ENCODE data around the gene TELO2.
A peak's percentile ranks its signal among the peaks of the same experiment; 100 is the strongest.
"Not testable (repeated sequence)": the region's sequence is repeated elsewhere in the genome, so short reads cannot be mapped to it uniquely, and the experiment has no call there.

TELO2 gene

DNA sequence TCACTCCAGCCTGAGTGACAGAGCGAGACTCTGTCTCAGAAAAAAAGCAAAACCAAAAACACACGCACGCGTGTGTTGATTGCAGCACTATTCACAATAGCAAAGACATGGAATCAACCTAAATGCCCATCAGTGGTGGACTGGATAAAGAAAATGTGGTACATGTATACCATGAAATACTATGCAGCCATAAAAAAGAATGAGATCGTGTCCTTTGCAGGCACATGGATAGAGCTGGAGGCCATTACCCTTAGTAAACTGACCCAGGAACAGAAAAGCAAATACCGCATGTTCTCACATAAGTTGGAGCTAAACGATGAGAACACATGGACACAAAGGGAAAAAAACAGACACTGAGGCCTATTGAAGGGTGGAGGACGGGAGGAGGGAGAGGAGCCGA is 14.2 kb upstream of the TELO2 start:
- DNase-seq = not testable (repeated sequence)

DNA sequence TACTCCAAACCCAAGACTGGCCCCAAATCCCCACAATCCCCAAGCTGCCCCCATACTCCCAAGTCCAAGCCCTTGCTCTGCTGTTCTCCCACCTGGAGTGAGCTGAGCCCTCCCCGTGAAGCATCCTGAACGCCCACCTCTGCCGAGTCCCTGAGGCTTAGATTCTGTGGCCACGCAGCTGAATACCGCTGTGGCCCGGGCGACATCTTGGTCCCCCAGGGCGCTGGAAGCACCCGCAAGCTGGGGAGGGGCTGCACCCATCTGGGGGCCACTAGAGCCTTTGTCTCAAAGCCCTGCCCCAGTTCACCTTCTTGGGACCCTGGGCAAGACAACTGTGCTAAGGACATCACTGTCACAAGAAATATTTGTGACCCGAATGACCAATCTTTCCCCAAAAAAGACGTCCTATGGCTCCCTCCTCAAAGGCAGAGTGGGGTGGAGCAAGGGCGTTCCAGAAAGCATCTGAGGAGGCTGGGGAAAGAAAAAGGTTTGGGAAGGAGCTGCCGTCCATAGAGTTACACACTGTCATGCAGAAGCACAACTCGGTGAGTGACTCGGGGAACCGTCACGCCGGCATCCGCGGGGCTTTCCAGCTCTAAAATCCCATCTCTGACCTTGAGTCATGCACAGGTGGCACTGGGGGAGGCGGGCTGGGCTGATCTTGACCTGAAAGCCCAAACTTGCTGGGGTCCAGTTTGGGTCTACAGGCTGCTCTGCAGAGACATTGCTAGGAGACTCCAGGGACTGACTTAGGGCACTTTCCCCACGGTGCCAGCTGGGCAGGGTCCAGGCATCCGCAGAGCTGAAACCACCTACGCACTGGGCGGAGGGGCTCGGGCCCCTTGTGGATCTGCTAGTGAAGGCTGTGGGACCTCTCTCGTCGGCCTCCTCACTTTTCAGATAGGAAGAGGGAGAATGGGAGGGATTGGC is 11.0 kb upstream of the TELO2 start:
- no peak for DNase-seq

DNA sequence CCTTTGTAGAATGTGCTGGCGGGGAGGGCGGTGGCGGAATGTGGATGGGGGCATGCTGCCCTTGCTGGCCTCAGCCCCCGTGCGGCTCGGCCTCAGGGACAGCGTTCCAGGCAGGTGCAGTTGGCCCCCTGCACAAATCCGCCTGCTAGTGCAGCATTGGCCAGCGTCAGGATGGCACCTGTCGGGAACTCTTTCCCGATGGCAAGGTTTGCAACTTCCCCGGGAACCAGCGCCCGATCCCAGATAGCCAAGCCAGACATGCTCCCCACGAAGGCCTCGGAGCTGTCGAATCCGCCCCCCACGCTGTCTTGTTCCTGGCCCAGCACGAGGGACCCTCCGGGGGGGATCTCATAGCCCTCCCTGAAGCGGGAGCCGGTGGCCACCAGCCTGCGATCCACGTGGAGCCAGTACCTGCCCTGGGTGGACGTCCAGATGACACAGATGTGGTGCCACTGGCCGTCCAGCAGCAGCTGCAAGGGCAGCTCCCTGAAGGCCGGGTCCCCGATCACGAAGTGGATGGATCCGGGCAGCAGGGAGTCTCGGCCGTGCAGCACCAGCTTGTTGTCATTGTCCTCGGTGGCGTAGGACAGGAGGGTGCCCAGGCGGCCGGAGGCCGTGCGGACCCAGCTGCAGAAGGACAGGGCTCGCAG is 7.2 kb upstream of the TELO2 start:
- no peak for DNase-seq

- DNase-seq = no peak
Observed at GRCh38 chr16:1486551-1487390, 6.4 kb upstream of the TELO2 start.

DNA sequence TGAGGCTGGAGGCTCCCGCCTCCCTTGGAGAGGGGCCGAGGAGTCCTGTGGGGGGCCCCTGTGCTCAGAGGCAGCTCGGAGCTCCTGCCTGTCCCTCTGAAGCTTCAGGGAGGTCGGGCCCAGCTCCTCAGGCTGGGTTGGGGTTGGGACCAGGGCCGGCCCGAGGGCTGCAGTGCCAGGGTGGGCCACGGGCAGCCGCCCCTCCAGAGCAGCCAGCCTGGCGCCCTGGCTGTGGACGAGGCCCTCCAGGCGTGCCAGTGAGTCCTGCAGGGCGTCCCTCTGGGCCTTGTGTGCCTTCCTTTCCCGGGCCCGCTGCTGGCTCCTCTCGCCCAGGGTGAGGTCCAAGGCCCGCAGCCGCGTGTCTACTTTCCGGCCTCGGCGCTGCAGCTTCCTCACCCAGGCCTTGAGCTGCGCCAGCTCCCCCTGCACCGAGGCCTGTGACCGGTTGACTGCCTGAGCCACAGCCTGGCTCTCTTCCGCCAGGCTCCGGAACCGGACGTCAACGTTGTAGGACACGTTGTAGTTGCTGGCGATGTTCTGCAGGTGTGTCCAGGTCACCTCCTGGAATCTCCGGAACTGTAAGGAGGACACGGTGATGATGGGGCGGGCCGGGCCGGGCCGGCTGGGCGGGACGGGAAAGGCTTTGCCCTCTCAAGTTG is 5.6 kb upstream of the TELO2 start:
- no peak for DNase-seq

GRCh38 chr16:1488054-1488601 is 5.0 kb upstream of the TELO2 start:
- no peak for DNase-seq

DNA sequence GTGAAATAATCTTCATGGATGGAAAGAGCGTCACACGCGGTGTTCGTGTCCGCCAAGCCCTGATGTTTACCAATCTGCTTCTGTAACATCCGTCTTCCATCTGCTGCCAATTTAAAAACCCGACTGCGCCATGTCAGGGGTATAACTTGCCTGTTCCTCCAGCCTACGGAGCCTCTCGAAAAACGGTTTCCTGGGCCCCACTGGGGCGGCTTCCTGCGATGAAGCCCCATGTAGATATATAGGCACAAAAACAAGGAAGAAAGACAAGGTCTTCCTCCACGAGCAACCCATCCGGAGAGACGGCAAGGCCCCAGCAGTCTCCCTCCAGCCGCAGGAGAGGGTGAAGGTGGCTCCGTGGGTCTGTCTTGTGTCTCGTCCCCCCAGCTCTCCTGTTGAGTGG is 4.5 kb upstream of the TELO2 start, which contains the start of gene PTX4:
TSS of gene PTX4 (minus strand) at position 326 of the 400 bp plus-strand sequence. CDS start at position 291, 35 bp downstream.
- DNase-seq = no peak

DNA sequence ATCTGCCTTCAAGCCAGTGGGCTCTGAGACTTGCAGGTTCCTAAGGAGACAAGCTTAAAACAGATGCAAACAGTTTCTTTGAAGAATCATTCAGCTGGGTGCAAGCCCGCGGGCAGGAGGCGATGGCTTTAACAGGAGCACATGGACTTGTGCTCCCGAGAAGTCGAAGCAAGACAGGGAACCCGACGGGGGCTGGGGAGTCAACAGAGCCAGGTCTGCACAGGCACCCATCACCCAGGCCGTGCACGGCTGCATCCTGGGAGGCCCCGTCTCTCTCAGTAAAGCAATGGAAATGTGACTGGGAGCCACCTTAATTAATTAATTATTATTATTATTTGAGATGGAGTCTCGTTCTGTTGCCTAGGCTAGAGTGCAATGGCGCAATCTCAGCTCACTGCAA is 4.1 kb upstream of the TELO2 start:
- DNase-seq = no peak

DNA sequence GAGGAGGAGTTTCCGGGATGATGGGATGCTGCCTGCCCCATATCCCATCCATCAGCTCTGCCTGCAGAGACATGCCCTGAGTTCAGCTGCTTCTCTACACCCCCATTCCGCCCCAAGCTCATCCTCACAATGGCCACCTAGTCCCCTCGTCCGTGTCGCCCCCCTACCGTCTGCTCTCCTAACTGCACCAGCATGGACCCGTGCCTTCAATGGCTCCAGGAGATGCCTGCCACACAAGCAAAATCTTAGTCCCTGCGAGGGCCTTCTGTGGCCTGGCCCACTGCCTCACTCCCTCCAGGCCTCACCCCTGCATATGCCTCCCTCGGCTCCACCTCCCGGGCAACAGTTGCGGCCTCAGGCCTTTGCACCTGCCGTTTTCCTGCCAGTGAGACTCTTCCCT is 1.8 kb upstream of the TELO2 start:
- DNase-seq = no peak

- DNase-seq = no peak
Observed at GRCh38 chr16:1492082-1492922, 858 bp upstream of the TELO2 start.

DNA sequence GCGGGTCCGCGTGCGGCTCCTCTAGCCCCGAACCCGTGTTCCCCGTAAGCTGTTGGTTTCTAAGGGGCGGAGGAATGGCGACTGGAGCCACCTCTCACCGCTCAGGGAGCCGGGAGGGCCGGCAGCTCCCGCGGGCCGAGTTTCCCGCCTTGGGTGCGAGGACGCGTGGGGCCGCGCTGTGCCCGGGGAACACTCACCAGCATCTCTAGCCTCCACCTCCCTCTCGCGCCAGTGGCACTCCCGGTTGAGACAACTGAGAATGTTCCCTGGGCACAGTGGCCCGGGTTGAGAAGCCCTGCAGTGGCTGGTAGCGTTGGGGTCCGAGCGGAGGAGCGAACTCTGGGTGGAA is 560 bp downstream of the TELO2 start:
- DNase-seq = no peak

- peak; percentile 29 for DNase-seq
Observed at GRCh38 chr16:1494129-1494640, 1.0 kb downstream of the TELO2 start.

GRCh38 chr16:1494711-1495110 is 1.6 kb downstream of the TELO2 start:
- no peak for DNase-seq

GRCh38 chr16:1495211-1495888 is 2.2 kb downstream of the TELO2 start:
- no peak for DNase-seq

- no peak for DNase-seq
Observed at GRCh38 chr16:1495889-1496262, 2.7 kb downstream of the TELO2 start.

DNA sequence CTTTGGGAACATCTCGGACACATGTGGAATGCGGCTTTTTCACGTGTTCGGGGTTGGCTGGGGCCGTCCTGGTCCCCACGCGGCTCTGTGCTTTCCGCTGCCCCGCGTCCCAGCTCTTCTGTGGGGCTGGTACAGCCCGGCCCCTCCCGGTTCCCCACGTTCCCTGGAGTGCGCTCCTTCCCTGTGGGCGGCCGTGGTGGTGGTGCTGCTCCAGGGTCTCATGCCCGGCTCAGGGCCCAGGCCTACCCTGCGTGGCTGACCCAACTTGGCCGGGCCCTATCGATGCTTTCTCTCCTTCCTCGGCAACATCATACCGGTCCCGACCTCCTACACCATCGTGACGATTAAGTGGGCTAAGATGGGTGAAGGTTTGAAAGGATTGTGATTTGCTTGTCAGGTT is 3.3 kb downstream of the TELO2 start:
- DNase-seq = no peak

- no peak for DNase-seq
Observed at GRCh38 chr16:1497014-1497598, 3.9 kb downstream of the TELO2 start.

DNA sequence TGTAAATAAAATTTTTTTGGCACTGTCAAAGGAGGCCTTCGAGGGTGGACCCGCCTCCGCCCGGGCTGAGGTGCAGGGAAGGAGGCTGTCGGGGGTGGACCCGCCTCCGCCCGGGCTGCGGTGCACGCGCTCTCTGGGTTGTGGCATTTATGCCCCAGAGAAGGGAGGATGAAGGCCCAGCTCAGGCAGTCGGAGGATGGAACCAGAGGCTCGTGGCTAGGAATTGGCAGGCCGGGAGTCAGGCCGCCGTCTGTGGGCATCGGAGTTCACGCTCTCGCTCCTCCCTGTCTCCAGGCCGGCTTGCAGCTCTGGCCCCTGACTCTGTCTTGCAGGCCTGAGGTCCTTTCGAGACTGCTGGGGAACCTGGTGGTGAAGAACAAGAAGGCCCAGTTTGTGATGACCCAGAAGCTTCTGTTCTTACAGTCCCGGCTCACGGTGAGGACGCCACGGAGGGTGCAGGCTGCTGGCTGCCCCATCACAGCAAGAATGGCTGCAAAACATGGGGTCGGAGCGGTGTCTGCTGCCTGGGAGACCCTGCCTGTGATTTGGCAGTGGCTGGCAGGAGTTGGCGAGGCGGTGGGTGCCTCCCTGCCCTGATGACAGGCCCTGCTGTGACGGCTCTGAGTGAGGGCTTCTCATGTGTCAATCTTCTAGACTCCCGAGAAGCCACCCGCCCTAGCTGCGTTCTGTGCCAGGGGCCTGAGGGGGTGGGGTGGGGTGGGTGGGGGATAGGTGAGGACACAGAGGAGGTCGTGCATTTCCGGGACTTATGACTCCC is 5.9 kb downstream of the TELO2 start:
- no peak for DNase-seq

DNA sequence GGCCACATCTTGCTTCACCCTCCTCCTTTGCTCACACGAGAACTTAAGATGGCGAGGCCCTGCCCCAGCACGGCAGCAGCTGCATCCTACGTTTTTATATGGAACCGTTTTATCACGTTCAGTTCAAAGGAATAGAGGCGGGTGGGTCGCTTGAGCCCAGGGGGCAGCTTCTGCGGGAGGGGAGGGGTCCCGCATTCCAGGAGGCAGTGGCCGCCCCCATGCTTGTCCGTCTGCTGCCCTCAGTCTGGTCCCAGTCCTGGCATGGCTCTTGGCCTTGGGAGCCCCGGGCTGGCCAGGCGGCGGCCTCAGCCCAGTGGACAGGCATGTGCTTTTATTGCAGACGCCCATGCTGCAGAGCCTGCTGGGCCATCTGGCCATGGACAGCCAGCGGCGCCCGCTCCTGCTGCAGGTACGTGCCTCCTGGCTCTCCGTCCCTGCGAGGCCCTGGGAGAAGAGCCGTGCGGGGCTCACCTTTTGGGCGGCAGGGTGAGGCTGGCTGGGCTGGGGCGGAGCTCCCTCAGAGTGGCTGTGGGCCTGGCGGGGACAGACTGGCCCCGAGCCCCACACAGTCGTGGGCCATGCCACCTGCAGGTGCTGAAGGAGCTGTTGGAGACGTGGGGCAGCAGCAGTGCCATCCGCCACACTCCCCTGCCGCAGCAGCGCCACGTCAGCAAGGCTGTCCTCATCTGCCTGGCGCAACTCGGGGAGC is 6.8 kb downstream of the TELO2 start:
- DNase-seq = no peak
